ENCODE measurements around the gene KRTCAP3. TPM values are rescaled to one million over a fixed set of nuclear protein-coding genes. Genes with fewer than 3 reads are reported as not detected.
"Not testable (repeated sequence)": the region's sequence is repeated elsewhere in the genome, so short reads cannot be mapped to it uniquely, and the experiment has no call there.

Gene KRTCAP3
- total RNA-seq, 1 donor = not detected

- TF ChIP-seq, protein P1, sequence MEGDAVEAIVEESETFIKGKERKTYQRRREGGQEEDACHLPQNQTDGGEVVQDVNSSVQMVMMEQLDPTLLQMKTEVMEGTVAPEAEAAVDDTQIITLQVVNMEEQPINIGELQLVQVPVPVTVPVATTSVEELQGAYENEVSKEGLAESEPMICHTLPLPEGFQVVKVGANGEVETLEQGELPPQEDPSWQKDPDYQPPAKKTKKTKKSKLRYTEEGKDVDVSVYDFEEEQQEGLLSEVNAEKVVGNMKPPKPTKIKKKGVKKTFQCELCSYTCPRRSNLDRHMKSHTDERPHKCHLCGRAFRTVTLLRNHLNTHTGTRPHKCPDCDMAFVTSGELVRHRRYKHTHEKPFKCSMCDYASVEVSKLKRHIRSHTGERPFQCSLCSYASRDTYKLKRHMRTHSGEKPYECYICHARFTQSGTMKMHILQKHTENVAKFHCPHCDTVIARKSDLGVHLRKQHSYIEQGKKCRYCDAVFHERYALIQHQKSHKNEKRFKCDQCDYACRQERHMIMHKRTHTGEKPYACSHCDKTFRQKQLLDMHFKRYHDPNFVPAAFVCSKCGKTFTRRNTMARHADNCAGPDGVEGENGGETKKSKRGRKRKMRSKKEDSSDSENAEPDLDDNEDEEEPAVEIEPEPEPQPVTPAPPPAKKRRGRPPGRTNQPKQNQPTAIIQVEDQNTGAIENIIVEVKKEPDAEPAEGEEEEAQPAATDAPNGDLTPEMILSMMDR (IDR thresholded peaks at IDR 0.05; ENCODE audit: insufficient read depth, low read depth, low read length) = no peak
- peak within 1 kb of the TSS; percentile 97 for H3K4me3 ChIP-seq (ENCODE audit: low read depth, low read length)
- peak; percentile 91 for DNase-seq (ENCODE audit: low read depth)
Observed at GRCh38 chr2:27409321-27410073, 32.7 kb upstream of the KRTCAP3 start, which contains the start of gene PPM1G. PPM1G (minus strand) TSS chr2:27409591; CDS start chr2:27409422, 169 bp downstream.

DNA sequence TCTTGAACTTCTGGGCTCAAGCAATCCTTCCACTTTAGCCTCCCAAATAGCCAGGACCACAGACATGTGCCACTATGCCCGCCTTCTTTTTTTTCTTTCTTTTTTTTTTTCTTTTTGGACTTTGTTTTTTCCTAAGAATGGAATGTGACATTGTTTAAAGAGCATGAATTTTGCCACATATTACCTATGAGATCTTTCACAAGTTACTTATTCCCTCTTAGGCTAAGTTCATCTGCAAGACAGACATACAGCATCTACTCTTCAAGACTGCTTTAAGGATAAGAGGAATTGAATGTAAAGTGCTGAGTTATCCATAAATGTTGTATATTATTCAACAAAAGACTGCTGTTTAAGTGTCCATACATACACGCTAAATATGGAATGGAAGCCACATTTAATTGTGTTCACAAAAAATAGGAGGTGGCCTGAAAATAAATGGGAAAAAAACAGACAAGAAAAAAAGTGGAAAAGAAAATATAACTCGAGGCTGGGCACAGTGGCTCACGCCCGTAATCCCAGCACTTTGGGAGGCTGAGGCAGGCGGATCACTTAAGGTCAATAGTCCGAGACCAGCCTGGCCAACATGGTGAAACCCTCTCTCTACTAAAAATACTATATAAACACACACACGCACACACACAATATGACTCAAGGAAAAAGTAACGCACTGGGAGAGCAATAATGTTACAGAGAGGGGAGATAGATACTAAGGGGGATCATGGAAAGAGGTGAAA, 29.6 kb upstream of the KRTCAP3 start:
- TF ChIP-seq, protein P1 (IDR thresholded peaks at IDR 0.05; ENCODE audit: insufficient read depth, low read depth, low read length) = no peak
- DNase-seq (ENCODE audit: low read depth) = no peak
- no peak overlapping the region for H3K4me3 ChIP-seq (ENCODE audit: low read depth, low read length)

GRCh38 chr2:27416151-27416550, 26.0 kb upstream of the KRTCAP3 start:
- no peak for DNase-seq (ENCODE audit: low read depth)
- H3K4me3 ChIP-seq (ENCODE audit: low read depth, low read length) = no peak overlapping the region
- TF ChIP-seq, protein P1 (IDR thresholded peaks at IDR 0.05; ENCODE audit: insufficient read depth, low read depth, low read length) = no peak

- no peak for DNase-seq (ENCODE audit: low read depth)
- TF ChIP-seq, protein P1 (IDR thresholded peaks at IDR 0.05; ENCODE audit: insufficient read depth, low read depth, low read length) = no peak
Observed at GRCh38 chr2:27420996-27421395, 21.2 kb upstream of the KRTCAP3 start.

GRCh38 chr2:27421660-27422250, 20.4 kb upstream of the KRTCAP3 start:
- DNase-seq (ENCODE audit: low read depth) = no peak
- TF ChIP-seq, protein P1 (IDR thresholded peaks at IDR 0.05; ENCODE audit: insufficient read depth, low read depth, low read length) = no peak
- no peak overlapping the region for H3K4me3 ChIP-seq (ENCODE audit: low read depth, low read length)

More at GRCh38 chr2:27420996-27421395, 21.2 kb upstream of the KRTCAP3 start:
- H3K4me3 ChIP-seq (ENCODE audit: low read depth, low read length) = no peak overlapping the region

DNA sequence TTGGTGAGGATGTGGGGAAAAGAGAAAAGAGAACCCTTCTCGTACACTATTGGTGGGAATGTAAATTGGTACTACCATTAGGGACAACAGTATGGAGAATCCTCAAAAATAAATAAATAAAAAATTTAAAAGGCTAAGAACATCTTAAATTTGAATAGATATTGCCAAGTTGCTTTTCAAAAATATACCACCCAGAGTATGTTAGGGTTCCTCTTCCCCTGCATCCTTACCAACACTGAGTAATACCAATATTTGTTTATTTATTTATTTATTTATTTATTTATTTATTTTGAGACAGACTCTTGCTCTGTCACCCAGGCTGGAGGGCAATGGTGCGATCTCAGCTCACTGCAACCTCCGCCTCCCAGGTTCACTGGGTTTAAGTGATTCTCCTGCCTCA, 19.2 kb upstream of the KRTCAP3 start:
- no peak overlapping the region for H3K4me3 ChIP-seq (ENCODE audit: low read depth, low read length)
- no peak for DNase-seq (ENCODE audit: low read depth)
- TF ChIP-seq, protein P1 (IDR thresholded peaks at IDR 0.05; ENCODE audit: insufficient read depth, low read depth, low read length) = no peak

DNA sequence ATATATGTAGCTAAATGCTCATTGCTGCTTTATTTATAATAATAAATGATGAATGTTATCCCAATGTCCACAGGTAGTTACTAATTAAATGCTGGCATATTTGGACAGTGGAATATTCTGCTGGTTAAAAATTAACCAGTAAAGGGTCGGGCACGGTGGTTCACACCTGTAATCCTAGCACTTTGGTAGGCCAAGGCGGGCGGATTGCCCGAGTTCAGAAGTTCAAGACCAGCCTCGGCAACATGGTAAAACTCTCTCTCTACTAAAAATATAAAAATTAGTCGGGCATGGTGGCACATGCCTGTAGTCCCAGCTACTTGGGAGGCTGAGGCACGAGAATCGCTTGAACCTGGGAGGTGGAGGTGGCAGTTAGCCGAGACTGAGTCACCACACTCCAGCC, 17.1 kb upstream of the KRTCAP3 start:
- DNase-seq (ENCODE audit: low read depth); H3K4me3 ChIP-seq (ENCODE audit: low read depth, low read length): not testable (repeated sequence)

Measured in fibroblast of villous mesenchyme (primary cell).